GM18867 (cell line): Measurements from ENCODE around the gene RBM38.
"Not testable (repeated sequence)": the region's sequence is repeated elsewhere in the genome, so short reads cannot be mapped to it uniquely, and the experiment has no call there.

Source experiments
- ATAC-seq: cut with Tn5 transposase; IDR thresholded peaks from one replicate; pipeline ENCODE4 v1.9.1; 2021; ENCODE audit warnings: mild to moderate bottlenecking, moderate library complexity; ENCODE audit not compliant: unreplicated experiment

Gene RBM38

GRCh38 chr20:57390604-57391438, at the start of gene RBM38:
RBM38 (plus strand) TSS chr20:57391396; CDS start chr20:57391582, 186 bp downstream.
- ATAC-seq, result peak; percentile 62

DNA sequence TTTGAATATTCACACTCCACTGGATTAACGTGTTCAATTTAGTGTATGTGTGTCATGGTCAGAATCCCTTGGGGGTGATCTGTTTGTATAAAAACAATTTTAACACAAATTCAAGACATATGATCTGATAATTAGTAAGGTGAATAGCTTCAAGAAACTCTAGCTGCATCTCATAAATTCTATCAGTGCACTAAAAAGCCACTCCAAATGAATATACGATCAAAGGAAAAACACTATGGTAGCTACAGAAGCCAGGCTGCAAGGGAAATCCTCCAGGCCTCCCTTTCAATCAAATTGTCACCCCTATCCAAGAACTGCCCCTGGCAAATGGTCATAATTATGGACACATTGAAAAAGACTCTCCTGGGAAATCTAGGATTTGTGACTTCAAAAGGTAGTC, 49.5 kb upstream of the RBM38 start:
- no peak for ATAC-seq

DNA sequence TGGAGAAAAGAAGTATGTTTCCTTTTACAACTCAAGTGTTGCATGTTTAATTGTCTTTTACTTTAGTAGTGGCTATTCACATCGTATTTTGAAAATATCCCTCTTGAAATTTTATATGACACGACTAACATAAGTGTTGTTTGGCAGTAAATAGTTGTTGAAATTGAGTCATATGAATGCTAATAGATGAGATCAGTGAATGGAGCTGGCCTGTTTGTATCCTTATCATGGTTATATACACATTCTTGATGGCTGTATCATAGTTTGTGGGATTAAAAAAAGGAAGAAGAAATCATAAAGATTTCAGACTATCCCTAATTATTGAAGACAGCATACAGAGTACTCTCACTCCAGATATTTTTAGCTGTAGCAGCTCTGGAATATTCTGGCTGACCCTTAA, 48.4 kb upstream of the RBM38 start:
- ATAC-seq, result no peak

- no peak for ATAC-seq
Observed at GRCh38 chr20:57346477-57346876, 44.7 kb upstream of the RBM38 start.

DNA sequence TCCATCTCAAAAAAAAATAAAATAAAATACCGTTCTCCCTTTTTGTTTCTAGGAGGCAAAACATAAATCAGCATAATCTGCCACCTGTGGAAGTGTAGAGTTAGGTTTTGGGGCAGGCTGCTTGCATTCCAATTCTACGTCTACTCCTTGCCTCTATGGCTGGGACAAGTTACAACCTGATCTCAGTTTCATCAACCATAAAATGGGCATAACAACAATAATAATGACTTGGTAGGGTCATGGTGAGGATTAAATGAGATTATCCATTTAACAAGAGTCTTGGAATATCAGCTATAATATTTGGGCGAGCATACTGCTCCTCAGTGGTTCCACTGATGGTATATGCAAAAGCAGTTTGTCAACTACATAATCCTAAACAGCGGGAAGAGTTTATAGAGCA, 43.8 kb upstream of the RBM38 start:
- ATAC-seq, result no peak

DNA sequence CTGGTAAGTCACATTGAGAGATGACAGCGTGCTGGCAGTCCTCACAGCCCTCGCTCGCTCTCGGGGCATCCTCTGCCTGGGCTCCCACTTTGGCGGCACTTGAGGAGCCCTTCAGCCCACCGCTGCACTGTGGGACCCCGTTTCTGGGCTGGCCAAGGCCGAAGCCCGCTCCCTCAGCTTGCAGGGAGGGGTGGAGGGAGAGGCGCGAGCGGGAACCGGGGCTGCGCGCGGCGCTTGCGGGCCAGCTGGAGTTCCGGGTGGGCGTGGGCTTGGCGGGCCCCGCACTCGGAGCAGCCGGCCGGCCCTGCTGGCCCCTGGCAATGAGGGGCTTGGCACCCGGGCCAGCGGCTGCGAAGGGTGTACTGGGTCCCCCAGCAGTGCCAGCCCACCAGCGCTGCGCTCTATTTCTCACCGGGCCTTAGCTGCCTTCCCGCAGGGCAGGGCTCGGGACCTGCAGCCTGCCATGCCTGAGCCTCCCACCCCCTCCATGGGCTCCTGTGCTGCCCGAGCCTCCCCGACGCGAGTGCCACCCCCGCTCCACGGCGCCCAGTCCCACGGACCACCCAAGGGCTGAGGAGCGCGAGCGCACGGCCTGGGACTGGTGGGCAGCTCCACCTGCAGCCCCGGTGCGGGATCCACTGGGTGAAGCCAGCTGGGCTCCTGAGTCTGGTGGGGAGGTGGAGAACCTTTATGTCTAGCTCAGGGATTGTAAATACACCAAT, 42.8 kb upstream of the RBM38 start:
- not testable (repeated sequence) for ATAC-seq

- ATAC-seq, result not testable (repeated sequence)
Observed at GRCh38 chr20:57348922-57349574, 42.1 kb upstream of the RBM38 start.

- ATAC-seq, result no peak
Observed at GRCh38 chr20:57350081-57350710, 41.0 kb upstream of the RBM38 start.

DNA sequence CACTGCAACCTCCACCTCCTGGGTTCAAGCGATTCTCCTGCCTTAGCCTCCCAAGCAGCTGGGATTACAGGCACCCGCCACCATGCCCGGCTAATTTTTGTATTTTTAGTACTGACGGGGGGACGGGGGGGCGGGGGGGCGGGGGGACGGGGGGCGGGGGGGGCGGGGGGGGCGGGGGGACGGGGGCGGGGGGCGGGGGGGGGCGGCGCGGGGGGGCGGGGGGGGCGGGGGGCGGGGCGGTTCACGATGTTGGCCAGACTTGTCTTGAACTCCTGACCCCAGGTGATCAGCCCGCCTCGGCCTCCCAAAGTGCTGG, 40.5 kb upstream of the RBM38 start:
- not testable (repeated sequence) for ATAC-seq

- peak; percentile 81 for ATAC-seq
Observed at GRCh38 chr20:57351042-57351783, 40.0 kb upstream of the RBM38 start, which contains the start of gene RAE1. RAE1 (plus strand) TSS chr20:57351255; CDS start chr20:57354039, 2,784 bp downstream.

GRCh38 chr20:57352305-57352704, 38.9 kb upstream of the RBM38 start:
- no peak for ATAC-seq

GRCh38 chr20:57353351-57353750, 37.8 kb upstream of the RBM38 start:
- no peak for ATAC-seq

DNA sequence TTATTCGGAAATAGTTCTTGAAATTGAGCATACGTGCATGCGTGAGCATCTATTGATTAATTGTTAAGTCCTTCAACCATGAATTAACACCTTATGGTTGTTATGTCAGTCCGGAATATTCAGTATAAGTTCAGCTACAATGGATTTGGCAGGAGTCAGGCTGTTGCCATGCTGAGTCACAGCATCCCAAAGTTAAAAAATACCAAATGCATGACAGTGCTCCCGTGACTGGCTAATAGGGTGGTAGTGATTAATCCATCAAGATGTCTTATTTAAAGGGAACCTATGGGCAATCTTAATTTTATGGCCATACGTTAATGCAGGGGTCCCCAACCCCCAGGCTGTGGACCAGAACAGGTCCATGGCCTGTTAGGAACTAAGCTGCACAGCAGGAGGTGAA, 29.7 kb upstream of the RBM38 start:
- ATAC-seq, result no peak

- ATAC-seq, result no peak
Observed at GRCh38 chr20:57364451-57364850, 26.7 kb upstream of the RBM38 start.

DNA sequence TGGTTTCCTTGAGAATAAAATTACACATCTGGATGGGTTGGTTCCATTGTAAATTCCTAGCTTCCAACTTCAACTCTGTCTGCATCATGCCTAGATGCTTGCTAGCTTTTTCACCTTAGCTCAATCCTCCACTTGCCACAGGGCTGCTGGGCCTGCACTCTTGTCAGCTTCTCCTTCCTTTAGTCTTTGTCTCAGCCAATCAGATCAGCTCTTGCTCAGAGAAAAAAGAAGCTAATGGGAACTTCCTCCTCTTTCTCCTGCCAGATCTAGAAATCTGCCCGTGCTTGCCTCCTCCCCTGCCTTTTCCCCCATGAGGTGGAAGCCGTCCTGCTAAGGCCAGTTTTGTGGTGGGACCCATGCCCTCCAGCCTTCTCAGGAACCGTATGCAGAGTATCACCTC, 21.6 kb upstream of the RBM38 start:
- ATAC-seq, result no peak

DNA sequence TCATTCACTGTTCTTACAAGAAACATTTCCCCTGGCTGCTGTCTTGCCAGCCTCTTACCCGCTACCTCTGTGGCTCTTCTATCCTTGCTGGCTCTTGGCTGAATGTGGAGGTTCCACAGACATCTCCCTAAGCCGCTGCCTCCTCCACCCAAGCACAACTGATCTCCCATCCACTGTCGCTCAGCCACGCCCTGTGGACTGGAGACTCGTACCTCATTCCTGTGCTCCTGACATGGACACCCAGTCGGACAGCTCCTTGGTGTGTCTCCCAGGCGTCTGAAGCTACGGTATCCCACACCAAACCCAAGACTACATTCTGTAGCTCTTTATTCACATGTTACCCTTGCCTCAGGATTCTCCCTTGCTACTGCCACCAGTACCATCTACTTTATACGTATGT, 20.9 kb upstream of the RBM38 start:
- ATAC-seq, result no peak

GRCh38 chr20:57371363-57371762, 19.8 kb upstream of the RBM38 start:
- ATAC-seq, result no peak

GRCh38 chr20:57372157-57372556, 19.0 kb upstream of the RBM38 start:
- no peak for ATAC-seq

GRCh38 chr20:57372581-57373350, 18.4 kb upstream of the RBM38 start:
- ATAC-seq, result no peak
